ENCODE results near the gene PRKCH. TPM values are rescaled to one million over a fixed set of nuclear protein-coding genes. Genes with fewer than 3 reads are reported as not detected.

Gene PRKCH
- total and polyA plus RNA-seq, 10 of the 15 experiments (the other 5 are each of a cell fraction or from before 2014, with no cell fraction given) = 10.7 to 140 (median 33.2) TPM

- ChIA-PET CTCF (interaction anchor here (1.0 to 2.8 kb wide), 2 partner anchors 20 to 212 kb away, joined by 3 to 13 read pairs; no protein-coding TSS in a partner anchor), RAD21 (ENCODE audit: unreplicated experiment) (interaction anchor here (1.0 to 1.7 kb wide), 2 partner anchors 15 to 19 kb away, joined by 3 to 4 read pairs; no protein-coding TSS in a partner anchor), SMC1A (ENCODE audit: uncharacterized antibody, unreplicated experiment) (interaction anchor here (0.9 to 1.2 kb wide), 3 partner anchors 13 to 34 kb away, joined by 3 to 4 read pairs (median 3); no protein-coding TSS in a partner anchor), POLR2A (no interaction called here)
- in situ Hi-C loops (cut with MboI) (no loop called here), intact Hi-C loops (cut with micrococcal nuclease; ENCODE audit: unreplicated experiment) (loop anchor here (10.0 kb wide), 1 partner anchor 837 kb away; no protein-coding TSS in a partner anchor)
- H3K27ac ChIP-seq (ENCODE audit: control insufficient read depth, insufficient read depth) = no peak overlapping the region
- no peak overlapping the region for H3K9ac ChIP-seq (ENCODE audit: control insufficient read depth, insufficient read depth, low read length)
- H4K20me1 ChIP-seq (ENCODE audit: control insufficient read depth, insufficient read depth) = no peaks in the 10 kb centered on the region
- ATAC-seq = peak; percentile 35
- no peaks in the 10 kb centered on the region for H3K36me3 ChIP-seq (ENCODE audit: control insufficient read depth in 2 of 2, insufficient read depth in 2 of 2, low read length in 1 of 2)
- H3K27me3 ChIP-seq (replicated peaks in 1 of 2; ENCODE audit: control insufficient read depth in 2 of 2, insufficient read depth in 2 of 2, low read length in 1 of 2) = no peaks in the 10 kb centered on the region; a peak in 1 of 4 replicates
- H3K79me2 ChIP-seq (ENCODE audit: control insufficient read depth, insufficient read depth, low read length) = no peaks in the 10 kb centered on the region
- H2AFZ ChIP-seq (ENCODE audit: control insufficient read depth, low read depth, low read length) = no peak overlapping the region
- no peak overlapping the region for H3K4me2 ChIP-seq (ENCODE audit: control insufficient read depth, insufficient read depth)
- no peak for FAIRE-seq
- H3K4me1 ChIP-seq (ENCODE audit: control insufficient read depth, insufficient read depth, low read length) = no peaks in the 10 kb centered on the region
- no peak for DNase-seq (ENCODE audit: low read depth, low spot score)
- 37% methylated on average over 4 of the region's 4 CpGs for WGBS (ENCODE audit: insufficient coverage, insufficient replicate concordance, low lambda C conversion rate, missing lambda C conversion rate)
- TF ChIP-seq POLR2AphosphoS2 (IDR thresholded peaks at IDR 0.05; ENCODE audit: low read depth, low read length) = no peak
- TF ChIP-seq STAT3 (IDR thresholded peaks at IDR 0.05; ENCODE audit: low read depth, low read length) = no peak
- no peak for TF ChIP-seq TCF7 (IDR thresholded peaks at IDR 0.05; ENCODE audit: borderline replicate concordance)
- no peak for TF ChIP-seq IRF5 (IDR thresholded peaks at IDR 0.05; ENCODE audit: borderline replicate concordance)
- no peak for TF ChIP-seq ZNF217 (IDR thresholded peaks at IDR 0.05)
- no peak for TF ChIP-seq DPF2 (IDR thresholded peaks at IDR 0.05)
- no peak for TF ChIP-seq GABPA (IDR thresholded peaks at IDR 0.05; ENCODE audit: low read depth)
- TF ChIP-seq YBX1 (IDR thresholded peaks at IDR 0.05) = no peak
- no peak for TF ChIP-seq RELA (IDR thresholded peaks at IDR 0.05; ENCODE audit: borderline replicate concordance, partially characterized antibody)
- TF ChIP-seq CEBPZ (IDR thresholded peaks at IDR 0.05; ENCODE audit: low read depth, low read length) = no peak
- no peak for TF ChIP-seq NKRF (conservative IDR thresholded peaks at IDR 0.05)
- no peaks in the 10 kb centered on the region for H3K9me3 ChIP-seq (replicated peaks; ENCODE audit: control insufficient read depth, insufficient read depth, low read length)
- H3K4me3 ChIP-seq = no peak overlapping the region
- no TSS peak for BruUV-seq (replicated peaks)
These were observed 33.2 kb upstream of the PRKCH start for GRCh38 chr14:61288228-61288627.

Measured in GM12878 (cell line).